Ovary (tissue), 9 donors: ENCODE data around the gene ADGRB3. TPM values are rescaled to one million over a fixed set of nuclear protein-coding genes. Genes with fewer than 3 reads are reported as not detected.

Experiments
- DNase-seq, 5 donors: peaks; one replicate each; pipeline ENCODE4 v3.0.0-alpha.2; 2019 to 2020
- H3K27ac ChIP-seq, 2 donors: fragments of 200-600 bp; one replicate each; pipeline versions ENCODE4 v1.5.1 to v1.8.0; 2019 to 2022
- H3K27me3 ChIP-seq: fragments of 200-600 bp; one replicate; pipeline ENCODE4 v1.8.0; 2022
- H3K36me3 ChIP-seq: fragments of 200-600 bp; sonication (generic); one replicate; pipeline ENCODE4 v1.5.1; 2019
- H3K4me1 ChIP-seq: one replicate; pipeline ENCODE4 v1.8.1; 2013; ENCODE audit warnings: mild to moderate bottlenecking, moderate library complexity; ENCODE audit not compliant: insufficient read depth
- H3K4me3 ChIP-seq: fragments of 200-600 bp; sonication (generic); one replicate; pipeline ENCODE4 v1.5.1; 2017
- H3K9me3 ChIP-seq, 2 donors: fragments of 200-600 bp in 1 of 2; sonication (generic) in 1 of 2; one replicate each; pipeline versions ENCODE4 v1.5.1 to v1.8.1; 2013 to 2019; ENCODE audit warnings: mild to moderate bottlenecking in 1 of 2, moderate library complexity in 1 of 2
- CTCF ChIP-seq, 3 donors: fragments of 450-650 bp in 2 of 3; fragments of 200-600 bp in 1 of 3; IDR thresholded peaks; one replicate each; pipeline versions ENCODE4 v1.5.1 to v1.8.0; 2016 to 2022; ENCODE audit warnings: antibody characterized with exemption in 3 of 3, mild to moderate bottlenecking in 1 of 3
- EP300 ChIP-seq: sonication (generic); formaldehyde crosslinking; IDR thresholded peaks from one replicate; pipeline ENCODE4 v1.6.1; 2017; ENCODE audit warnings: antibody characterized with exemption
- POLR2A ChIP-seq: fragments of 450-650 bp; IDR thresholded peaks from one replicate; pipeline ENCODE4 v1.6.1; 2017; ENCODE audit warnings: antibody characterized with exemption, mild to moderate bottlenecking, moderate library complexity
- WGBS, 3 donors: extraction: QIAGEN DNeasy Blood & Tissue Kit in 1 of 3; methylation state at CpG; one replicate each; pipeline versions ENCODE4 v1.1.5 to v1.1.7; 2013 to 2017; 5-methylcytosine and 5-hydroxymethylcytosine counted together
- intact Hi-C, 4 donors: fragments of 100-400 bp; cut with DNase I; formaldehyde crosslinking; loops; one replicate each; pipeline versions ENCODE4 v1.11.0 to v1.15.1; 2022 to 2023
- polyA plus RNA-seq, 2 donors: library from polyadenylated mRNA; stranded (reverse); fragments of 200-250 nt in 1 of 2; fragments of 350-450 nt in 1 of 2; fragmentation: Illumina TruSeq in 1 of 2; extraction: RNeasy Lipid Tissue Mini Kit (QIAGEN cat#74804) in 1 of 2; gene quantifications; one replicate each; pipeline ENCODE4 v1.2.3, GENCODE V29; 2013 to 2014
- total RNA-seq, 7 donors: library from RNA; depleted of rRNA in 2 of 7; stranded (reverse); fragments of >200 nt in 2 of 7; fragmentation: NEBNext Ultra II Directional in 3 of 7; extraction: Animal tissue kit (Norgen Biotek cat#: 25700) in 3 of 7; gene quantifications; one replicate each; pipeline versions ENCODE4 v1.1.0 to v1.2.4, GENCODE V29; 2016 to 2023
- donor health status: DM: no; HTN: no; CAD: no; lungs with moderate emphysema.
- donor health status: DM: no; HTN: no; CAD: no.
- donor health status: Bipolar disorder and iron deficiency.
- donor health status: DM: yes; HTN: yes; CAD: no.
- donor health status: DM: no; HTN: no; CAD: no.
- donor health status: DM: yes; HTN: yes; CAD: no.

ADGRB3 gene
- total and polyA plus RNA-seq, 9 donors = 0.28 to 3.0 (median 1.4) TPM

- Histone ChIP-seq H3K4me3 (no peak overlapping the region), H3K27ac (no peak overlapping the region), H3K27me3 (no peaks in the 10 kb centered on the region), H3K36me3 (no peaks in the 10 kb centered on the region), H3K9me3 (no peaks in the 10 kb centered on the region), H3K4me1 (no peaks in the 10 kb centered on the region)
- WGBS, 3 donors = 91 to 94% (median 93%) methylated on average over 2 of the region's 2 CpGs
- DNase-seq = no peak
- intact Hi-C loops = no loop called here
- TF ChIP-seq CTCF (IDR thresholded peaks at IDR 0.05) (no peak), POLR2A (no peak), EP300 (no peak)
These were observed 353.6 kb downstream of the ADGRB3 start for GRCh38 chr6:68988698-68989097.

- no peak for DNase-seq
- 61 to 69% (median 64%) methylated on average over 4 of the region's 4 CpGs for WGBS, 3 donors
- TF ChIP-seq POLR2A (no peak), CTCF (IDR thresholded peaks at IDR 0.05) (no peak), EP300 (no peak)
- intact Hi-C loops = no loop called here
- Histone ChIP-seq H3K4me3 (no peak overlapping the region), H3K36me3 (no peaks in the 10 kb centered on the region), H3K27ac (no peak overlapping the region), H3K9me3 (no peaks in the 10 kb centered on the region), H3K4me1 (no peaks in the 10 kb centered on the region), H3K27me3 (no peaks in the 10 kb centered on the region)
These were observed 355.2 kb downstream of the ADGRB3 start for GRCh38 chr6:68990317-68990716.

- intact Hi-C loops = no loop called here
- H3K27ac ChIP-seq = no peak overlapping the region
- H3K4me3 ChIP-seq = no peak overlapping the region
- no peaks in the 10 kb centered on the region for H3K27me3 ChIP-seq
- TF ChIP-seq POLR2A = no peak
- TF ChIP-seq CTCF (IDR thresholded peaks at IDR 0.05) = no peak
- TF ChIP-seq EP300 = no peak
- 60 to 65% (median 61%) methylated on average over 5 of the region's 5 CpGs for WGBS, 3 donors
- no peak for DNase-seq
- H3K36me3 ChIP-seq = no peaks in the 10 kb centered on the region
- no peaks in the 10 kb centered on the region for H3K9me3 ChIP-seq
- H3K4me1 ChIP-seq = no peaks in the 10 kb centered on the region
These were observed 358.8 kb downstream of the ADGRB3 start for GRCh38 chr6:68993911-68994310.

GRCh38 chr6:68994521-68994920 lies 359.4 kb downstream of the ADGRB3 start:
- intact Hi-C loops = no loop called here
- H3K4me1 ChIP-seq = no peaks in the 10 kb centered on the region
- 12 to 22% (median 13%) methylated on average over 1 of the region's 1 CpG for WGBS, 3 donors

More at GRCh38 chr6:68994521-68994920, 359.4 kb downstream of the ADGRB3 start:
- DNase-seq = no peak
- no peak overlapping the region for H3K27ac ChIP-seq
- no peaks in the 10 kb centered on the region for H3K36me3 ChIP-seq
- no peaks in the 10 kb centered on the region for H3K9me3 ChIP-seq
- H3K4me3 ChIP-seq = no peak overlapping the region
- no peaks in the 10 kb centered on the region for H3K27me3 ChIP-seq
- TF ChIP-seq POLR2A (no peak), CTCF (IDR thresholded peaks at IDR 0.05) (no peak)
